Activated B cell treated with CpG ODN at 0.5 μM for 24 hours (primary cell): ENCODE results near the gene IGFL4. TPM values are rescaled to one million over a fixed set of nuclear protein-coding genes. Genes with fewer than 3 reads are reported as not detected.

Experiments used
- ATAC-seq: fragments of 200-7000 bp; cut with Tn5 transposase; one replicate; pipeline ENCODE4 v1.10.0; 2021; ENCODE audit warnings: low read depth, mild to moderate bottlenecking, moderate library complexity
- CTCF ChIA-PET: fragments of 350-600 bp; sonication (Branson Sonifier 250); formaldehyde crosslinking; loops from one replicate; lab custom pipeline; 2021; ENCODE audit warnings: antibody characterized with exemption; lab: Charles Lee
- POLR2A ChIA-PET: fragments of 350-600 bp; sonication (Branson Sonifier 250); formaldehyde crosslinking; loops from one replicate; lab custom pipeline; 2021; ENCODE audit warnings: antibody characterized with exemption; lab: Charles Lee
- DNase-seq: peaks from one replicate; pipeline ENCODE4 v3.0.0; 2022
- H3K27ac Mint-ChIP-seq: one replicate; pipeline ENCODE4 v1.8.0; 2020; ENCODE audit warnings: mixed read lengths
- H3K27me3 Mint-ChIP-seq: one replicate; pipeline ENCODE4 v1.8.0; 2021; ENCODE audit warnings: mixed read lengths
- H3K36me3 Mint-ChIP-seq: one replicate; pipeline ENCODE4 v1.8.0; 2021; ENCODE audit warnings: low read depth, mixed read lengths
- H3K4me1 Mint-ChIP-seq: one replicate; pipeline ENCODE4 v1.8.0; 2021; ENCODE audit warnings: mixed read lengths
- H3K4me3 Mint-ChIP-seq: one replicate; pipeline ENCODE4 v1.8.0; 2020; ENCODE audit warnings: mild to moderate bottlenecking, mixed read lengths
- H3K9me3 Mint-ChIP-seq: one replicate; pipeline ENCODE4 v1.8.0; 2020; ENCODE audit warnings: mixed read lengths
- intact Hi-C: fragments of 100-400 bp; cut with micrococcal nuclease; formaldehyde crosslinking; loops from one replicate; pipeline ENCODE4 v1.15.1; 2024
- total RNA-seq: library from RNA; stranded (reverse); gene quantifications from 2 replicates; pipeline ENCODE4 v1.2.3, GENCODE V29; 2022
- TF ChIP-seq, protein P1 (sequence below): fragments of 200-600 bp; IDR thresholded peaks from one replicate; pipeline ENCODE4 v1.8.0; 2022; ENCODE audit warnings: antibody characterized with exemption, mild to moderate bottlenecking

IGFL4 gene
- total RNA-seq, 1 donor from 2014 or later, result not detected

DNA sequence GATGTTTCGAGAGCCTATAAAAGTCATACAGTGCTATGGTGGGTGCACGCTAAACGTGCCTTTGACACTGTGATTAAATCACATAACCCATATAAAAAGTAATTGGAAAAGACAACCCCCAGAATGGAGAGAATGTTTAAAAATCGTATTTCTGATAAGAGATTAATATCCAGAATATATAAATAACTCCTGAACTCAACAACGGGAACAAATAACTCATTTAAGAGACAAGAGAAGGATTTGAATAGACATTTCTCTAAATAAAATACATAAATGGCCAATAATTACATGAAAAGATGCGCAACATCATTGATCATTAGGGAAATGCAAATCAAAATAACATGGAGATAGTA, 37.0 kb upstream of the IGFL4 start:
- intact Hi-C loops, result no loop called here
- Mint-ChIP-seq H3K27me3 (peaks cover 67% of the 10 kb centered on the region), H3K4me1 (no peaks in the 10 kb centered on the region), H3K36me3 (no peaks in the 10 kb centered on the region), H3K9me3 (no peaks in the 10 kb centered on the region), H3K4me3 (no peak overlapping the region), H3K27ac (no peak overlapping the region)
- no peak for DNase-seq
- ChIA-PET CTCF (no interaction called here), POLR2A (no interaction called here)
- no peak for ATAC-seq
- TF ChIP-seq, protein P1, sequence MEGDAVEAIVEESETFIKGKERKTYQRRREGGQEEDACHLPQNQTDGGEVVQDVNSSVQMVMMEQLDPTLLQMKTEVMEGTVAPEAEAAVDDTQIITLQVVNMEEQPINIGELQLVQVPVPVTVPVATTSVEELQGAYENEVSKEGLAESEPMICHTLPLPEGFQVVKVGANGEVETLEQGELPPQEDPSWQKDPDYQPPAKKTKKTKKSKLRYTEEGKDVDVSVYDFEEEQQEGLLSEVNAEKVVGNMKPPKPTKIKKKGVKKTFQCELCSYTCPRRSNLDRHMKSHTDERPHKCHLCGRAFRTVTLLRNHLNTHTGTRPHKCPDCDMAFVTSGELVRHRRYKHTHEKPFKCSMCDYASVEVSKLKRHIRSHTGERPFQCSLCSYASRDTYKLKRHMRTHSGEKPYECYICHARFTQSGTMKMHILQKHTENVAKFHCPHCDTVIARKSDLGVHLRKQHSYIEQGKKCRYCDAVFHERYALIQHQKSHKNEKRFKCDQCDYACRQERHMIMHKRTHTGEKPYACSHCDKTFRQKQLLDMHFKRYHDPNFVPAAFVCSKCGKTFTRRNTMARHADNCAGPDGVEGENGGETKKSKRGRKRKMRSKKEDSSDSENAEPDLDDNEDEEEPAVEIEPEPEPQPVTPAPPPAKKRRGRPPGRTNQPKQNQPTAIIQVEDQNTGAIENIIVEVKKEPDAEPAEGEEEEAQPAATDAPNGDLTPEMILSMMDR, result no peak

DNA sequence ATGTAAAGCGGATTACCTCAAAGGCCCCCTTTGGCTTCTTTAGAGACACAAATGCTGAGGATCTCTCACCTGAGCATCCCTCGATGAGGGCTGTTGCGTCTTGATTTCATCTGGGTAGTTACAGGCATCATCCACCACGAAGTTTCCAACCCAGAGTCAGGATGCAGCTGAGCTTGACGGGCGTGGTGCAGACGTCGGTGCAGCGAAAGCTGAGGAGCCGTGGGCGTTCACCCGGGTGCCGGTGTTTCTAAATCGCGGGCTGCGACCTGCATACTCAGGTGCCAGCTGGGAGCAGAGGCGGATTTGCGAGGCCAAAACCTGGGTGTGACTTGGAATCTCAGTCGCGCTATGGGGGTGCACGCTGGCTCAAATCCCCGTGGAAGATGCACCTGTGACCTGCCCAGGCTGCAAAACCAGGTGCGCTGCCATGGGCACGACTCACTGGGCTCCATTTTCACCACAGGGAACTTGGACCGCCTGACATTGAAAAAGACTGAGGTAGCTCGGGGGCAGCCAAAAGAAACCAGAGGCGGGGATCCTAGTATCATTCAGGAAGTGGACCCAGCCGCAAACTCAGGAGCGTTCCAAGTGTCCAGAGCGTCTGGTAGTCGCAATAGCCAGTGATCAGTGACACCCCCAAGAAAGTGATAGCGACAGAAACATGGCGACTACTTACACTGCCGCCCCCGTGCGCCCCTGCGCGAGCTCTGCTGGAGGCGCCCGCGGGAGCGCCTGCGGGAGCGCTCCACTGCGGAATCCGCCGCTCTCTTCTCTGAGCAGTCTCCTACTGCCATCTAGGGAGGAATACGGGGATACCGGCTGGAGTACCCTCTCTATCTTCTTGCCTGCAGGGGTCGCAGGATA, 36.4 kb upstream of the IGFL4 start:
- CTCF ChIA-PET, result no interaction called here
- peaks cover 68% of the 10 kb centered on the region for H3K27me3 Mint-ChIP-seq
- no peaks in the 10 kb centered on the region for H3K36me3 Mint-ChIP-seq
- TF ChIP-seq, protein P1, result no peak
- no peak overlapping the region for H3K27ac Mint-ChIP-seq
- DNase-seq, result no peak
- H3K4me3 Mint-ChIP-seq, result no peak overlapping the region
- no peak for ATAC-seq
- no peaks in the 10 kb centered on the region for H3K9me3 Mint-ChIP-seq
- no peaks in the 10 kb centered on the region for H3K4me1 Mint-ChIP-seq
- intact Hi-C loops, result no loop called here
- POLR2A ChIA-PET, result no interaction called here

DNA sequence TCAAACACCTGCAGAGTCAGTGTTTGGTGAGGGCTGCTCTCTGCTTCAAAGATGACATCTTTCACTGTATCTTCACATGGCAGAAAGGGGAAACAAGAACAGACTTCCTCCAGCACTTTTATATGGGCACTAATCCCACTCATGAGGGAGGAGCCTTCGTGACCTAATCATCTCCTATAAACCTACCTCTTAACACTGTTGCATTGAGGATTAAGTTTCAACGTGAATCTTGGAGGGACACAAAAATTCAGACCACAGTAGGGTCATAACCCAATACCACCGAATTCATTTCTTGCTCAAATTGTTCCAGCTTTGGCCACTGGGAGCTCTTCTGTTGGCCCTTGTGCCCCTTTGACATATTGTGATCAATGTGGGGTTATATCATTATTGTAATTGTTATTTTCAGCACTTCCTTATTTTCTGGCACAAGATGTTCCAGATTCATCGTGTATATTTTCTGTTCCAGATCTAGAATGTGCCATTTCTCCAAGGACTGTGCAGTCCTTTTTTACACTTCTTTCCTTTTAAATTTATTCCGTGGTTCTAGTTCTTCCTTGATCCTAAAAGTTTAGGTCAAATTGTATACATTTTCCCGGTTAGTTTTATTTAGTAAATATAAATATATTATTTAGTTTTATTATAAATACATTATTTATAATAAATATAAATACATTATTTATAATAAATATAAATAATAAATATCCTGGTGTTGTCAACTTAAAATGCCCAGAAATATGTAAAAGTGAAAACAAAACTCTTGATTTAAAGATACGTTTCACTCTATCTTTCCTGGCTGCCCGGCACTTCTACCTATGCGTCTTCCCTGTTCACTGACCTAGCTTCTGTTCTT, 35.5 kb upstream of the IGFL4 start:
- Mint-ChIP-seq H3K27me3 (peaks cover 67% of the 10 kb centered on the region), H3K36me3 (no peaks in the 10 kb centered on the region), H3K4me3 (no peak overlapping the region), H3K27ac (no peak overlapping the region), H3K4me1 (no peaks in the 10 kb centered on the region), H3K9me3 (no peaks in the 10 kb centered on the region)
- intact Hi-C loops, result no loop called here
- DNase-seq (no peak), ATAC-seq (no peak)
- TF ChIP-seq, protein P1, result no peak
- CTCF ChIA-PET, result no interaction called here
- POLR2A ChIA-PET, result no interaction called here

DNA sequence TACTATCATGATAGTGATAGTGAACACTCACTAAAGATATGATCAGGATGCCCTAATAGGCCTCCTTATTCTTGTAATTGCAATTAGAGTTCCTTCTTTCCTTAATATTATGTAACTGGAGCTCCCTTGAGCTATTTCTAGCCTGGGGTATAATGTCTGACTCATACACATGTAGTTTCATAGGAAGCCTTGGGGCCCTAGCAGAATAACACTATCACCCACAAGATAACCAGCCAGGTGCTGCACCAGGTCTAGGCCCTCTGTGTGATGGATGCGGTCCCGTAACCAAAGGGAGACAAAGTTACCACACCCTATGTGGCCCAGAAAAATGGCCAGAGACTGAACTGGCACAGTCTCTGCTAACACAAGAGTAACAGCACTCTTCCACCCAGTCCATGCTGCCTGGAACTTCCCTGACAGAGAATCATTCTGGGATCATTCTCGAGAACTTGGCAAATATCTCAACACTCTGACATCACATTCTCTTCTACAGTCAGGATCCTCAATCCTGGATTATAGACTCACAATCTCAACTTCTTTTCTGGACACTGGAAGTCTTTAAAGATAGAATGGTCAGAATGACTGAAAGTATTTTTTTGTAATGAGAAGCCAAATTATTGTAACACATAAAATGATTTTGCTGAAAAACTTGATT, 32.6 kb upstream of the IGFL4 start:
- Mint-ChIP-seq H3K4me3 (no peak overlapping the region), H3K36me3 (no peaks in the 10 kb centered on the region), H3K9me3 (no peaks in the 10 kb centered on the region), H3K27ac (no peak overlapping the region), H3K27me3 (peaks cover 73% of the 10 kb centered on the region), H3K4me1 (no peaks in the 10 kb centered on the region)
- ATAC-seq (no peak), DNase-seq (no peak)
- TF ChIP-seq, protein P1, result no peak
- CTCF ChIA-PET, result no interaction called here
- POLR2A ChIA-PET, result no interaction called here
- intact Hi-C loops, result no loop called here
